A549 (cell line): ENCODE measurements around the gene CRADD.

Source experiments
- GATA3 ChIP-seq: IDR thresholded peaks from 2 replicates; pipeline ENCODE4 v1.6.1; 2012; ENCODE audit warnings: borderline replicate concordance
- HDAC2 ChIP-seq: fragments of 200-600 bp; sonication (generic); IDR thresholded peaks from 2 replicates; pipeline ENCODE4 v1.6.1; 2016
- MAZ ChIP-seq: fragments of 150-350 bp; IDR thresholded peaks from 2 replicates; pipeline ENCODE4 v1.6.1; 2014; ENCODE audit warnings: antibody characterized with exemption, low read depth, low read length, borderline replicate concordance
- NR3C1 ChIP-seq: fragments of >200 bp; sonication (Bioruptor Twin); formaldehyde crosslinking; IDR thresholded peaks from 3 replicates; pipeline ENCODE4 v1.6.1; 2017
- POLR2A ChIP-seq: IDR thresholded peaks from 2 replicates; pipeline ENCODE4 v1.6.1; 2012; ENCODE audit warnings: mild to moderate bottlenecking, low read length
- RCOR1 ChIP-seq: fragments of 150-350 bp; IDR thresholded peaks from 2 replicates; pipeline ENCODE4 v1.6.1; 2014; ENCODE audit warnings: antibody characterized with exemption, low read length, low read depth
- TF ChIP-seq, protein P1 (sequence below): fragments of >200 bp; sonication (Bioruptor Twin); formaldehyde crosslinking; IDR thresholded peaks from 3 replicates; pipeline ENCODE4 v1.5.1; 2016

DNA sequence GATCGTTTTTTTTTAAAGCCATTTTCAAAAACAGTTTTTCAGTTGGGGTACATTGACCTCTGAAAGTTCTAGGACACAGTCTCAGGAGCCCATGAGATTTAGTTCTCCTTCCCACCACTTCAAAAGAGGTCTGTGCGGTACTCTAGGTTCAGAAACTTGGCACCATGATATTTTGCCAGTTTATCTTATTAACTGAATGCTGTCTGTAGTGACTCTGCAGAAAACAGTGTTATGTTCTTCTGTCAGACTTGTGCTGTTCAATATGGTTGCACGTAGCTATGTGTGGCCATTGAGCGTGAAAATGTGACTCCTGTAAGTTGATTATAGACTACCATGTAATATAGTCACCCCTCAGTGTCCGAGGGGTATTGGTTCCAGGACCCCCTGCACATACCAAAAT is 35.9 kb downstream of the CRADD start:
- TF ChIP-seq, protein P1, sequence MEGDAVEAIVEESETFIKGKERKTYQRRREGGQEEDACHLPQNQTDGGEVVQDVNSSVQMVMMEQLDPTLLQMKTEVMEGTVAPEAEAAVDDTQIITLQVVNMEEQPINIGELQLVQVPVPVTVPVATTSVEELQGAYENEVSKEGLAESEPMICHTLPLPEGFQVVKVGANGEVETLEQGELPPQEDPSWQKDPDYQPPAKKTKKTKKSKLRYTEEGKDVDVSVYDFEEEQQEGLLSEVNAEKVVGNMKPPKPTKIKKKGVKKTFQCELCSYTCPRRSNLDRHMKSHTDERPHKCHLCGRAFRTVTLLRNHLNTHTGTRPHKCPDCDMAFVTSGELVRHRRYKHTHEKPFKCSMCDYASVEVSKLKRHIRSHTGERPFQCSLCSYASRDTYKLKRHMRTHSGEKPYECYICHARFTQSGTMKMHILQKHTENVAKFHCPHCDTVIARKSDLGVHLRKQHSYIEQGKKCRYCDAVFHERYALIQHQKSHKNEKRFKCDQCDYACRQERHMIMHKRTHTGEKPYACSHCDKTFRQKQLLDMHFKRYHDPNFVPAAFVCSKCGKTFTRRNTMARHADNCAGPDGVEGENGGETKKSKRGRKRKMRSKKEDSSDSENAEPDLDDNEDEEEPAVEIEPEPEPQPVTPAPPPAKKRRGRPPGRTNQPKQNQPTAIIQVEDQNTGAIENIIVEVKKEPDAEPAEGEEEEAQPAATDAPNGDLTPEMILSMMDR: no peak
- TF ChIP-seq POLR2A: no peak
- no peak for TF ChIP-seq NR3C1
- no peak for TF ChIP-seq RCOR1
- TF ChIP-seq MAZ: no peak
- no peak for TF ChIP-seq HDAC2
- no peak for TF ChIP-seq GATA3
